PFSK-1 (cell line): Measurements from ENCODE around the gene SLC7A6. TPM values are rescaled to one million over a fixed set of nuclear protein-coding genes. Genes with fewer than 3 reads are reported as not detected.

Source experiments
- FOXP2 ChIP-seq: optimal IDR thresholded peaks from 2 replicates; pipeline ENCODE3; 2011; ENCODE audit warnings: borderline replicate concordance, control low read depth, inconsistent platforms; ENCODE audit not compliant: insufficient read depth; ENCODE audit errors: extremely low read length, extremely low read depth
- POLR2AphosphoS5 ChIP-seq: IDR thresholded peaks from 2 replicates; pipeline ENCODE4 v1.6.1; 2012; ENCODE audit warnings: low read depth, mild to moderate bottlenecking, control low read depth, low read length, moderate library complexity
- REST ChIP-seq, 2 experiments: IDR thresholded peaks; 2 replicates each; pipeline versions ENCODE4 v1.6.1 to v1.8.0; 2011 to 2012; ENCODE audit warnings: low read depth in 2 of 2, low read length in 2 of 2, control low read depth in 1 of 2, inconsistent platforms in 1 of 2, mild to moderate bottlenecking in 1 of 2, moderate library complexity in 1 of 2; ENCODE audit not compliant: insufficient read depth in 1 of 2
- SIN3A ChIP-seq: IDR thresholded peaks from 2 replicates; pipeline ENCODE4 v1.6.1; 2012; ENCODE audit warnings: mild to moderate bottlenecking, low read length, moderate library complexity, borderline replicate concordance; ENCODE audit not compliant: insufficient read depth
- TAF1 ChIP-seq: IDR thresholded peaks from 2 replicates; pipeline ENCODE4 v1.6.1; 2012; ENCODE audit warnings: low read length, control low read depth, borderline replicate concordance; ENCODE audit not compliant: insufficient read depth
- polyA plus RNA-seq: library from polyadenylated mRNA; unstranded; fragments of >200 nt; gene quantifications from one replicate; pipeline ENCODE4 v1.2.1, GENCODE V29; 2012; ENCODE audit warnings: low read depth, missing spikeins; ENCODE audit not compliant: insufficient read length

The SLC7A6 gene
- polyA plus RNA-seq, result 31.1 TPM

GRCh38 chr16:68264128-68265077, at the start of gene SLC7A6:
SLC7A6 (plus strand) TSS chr16:68264526; CDS start chr16:68274727, 10,201 bp downstream.
- TF ChIP-seq POLR2AphosphoS5 (peak; percentile 55; the same call in 1 of the 2 replicates), FOXP2 (peak; percentile 18), TAF1 (0 out of 2 replicates have a peak, but pooled peaks have one; percentile 59), SIN3A (no peak), REST (IDR thresholded peaks at IDR 0.05; ENCODE audit: insufficient read depth in 1 of 2, low read depth in 2 of 2, low read length in 2 of 2) (no peak)

GRCh38 chr16:68214726-68215125, 49.6 kb upstream of the SLC7A6 start:
- TF ChIP-seq SIN3A (no peak), TAF1 (no peak), REST (IDR thresholded peaks at IDR 0.05; ENCODE audit: insufficient read depth in 1 of 2, low read depth in 2 of 2, low read length in 2 of 2) (no peak), POLR2AphosphoS5 (no peak), FOXP2 (no peak)

- TF ChIP-seq POLR2AphosphoS5 (no peak), SIN3A (no peak), REST (IDR thresholded peaks at IDR 0.05; ENCODE audit: insufficient read depth in 1 of 2, low read depth in 2 of 2, low read length in 2 of 2) (no peak), TAF1 (no peak), FOXP2 (no peak)
These were observed 49.0 kb upstream of the SLC7A6 start for GRCh38 chr16:68215302-68215701.

GRCh38 chr16:68216240-68216639, 48.1 kb upstream of the SLC7A6 start:
- no peak for TF ChIP-seq REST (IDR thresholded peaks at IDR 0.05; ENCODE audit: insufficient read depth in 1 of 2, low read depth in 2 of 2, low read length in 2 of 2)
